C4-2B (cell line): Measurements from ENCODE around the gene MFAP2.

Source experiments
- CTCF ChIP-seq: fragments of 450-650 bp; conservative IDR thresholded peaks from 2 replicates; pipeline ENCODE4 v1.5.1; 2017; ENCODE audit warnings: mild to moderate bottlenecking
- ZFX ChIP-seq: fragments of 450-650 bp; IDR thresholded peaks from 2 replicates; pipeline ENCODE4 v1.6.1; 2017

GRCh38 chr1:16984717-16985116 is 4.3 kb upstream of the MFAP2 start:
- TF ChIP-seq CTCF (no peak), ZFX (no peak)
